GM23338 (cell line): ENCODE results near the gene HMOX2. TPM values are rescaled to one million over a fixed set of nuclear protein-coding genes. Genes with fewer than 3 reads are reported as not detected.

ENCODE experiments used
- ATAC-seq: fragments of 200-7000 bp; cut with Tn5 transposase; 3 replicates; pipeline ENCODE4 v1.9.1; 2020
- DNase-seq: peaks from one replicate; pipeline ENCODE4 v3.0.0-alpha.2; 2015; ENCODE audit warnings: low spot score
- H2AFZ ChIP-seq: fragments of 200-600 bp; sonication (generic); 2 replicates; pipeline ENCODE4 v1.8.0; 2016; ENCODE audit warnings: antibody characterized with exemption, mild to moderate bottlenecking, moderate library complexity
- H3F3A ChIP-seq: fragments of 200-600 bp; sonication (generic); replicated peaks from 2 replicates; pipeline ENCODE4 v1.8.0; 2017; ENCODE audit warnings: antibody characterized with exemption, mixed run types, low read depth
- H3K27ac ChIP-seq: fragments of 200-600 bp; sonication (generic); 2 replicates; pipeline ENCODE4 v1.6.1; 2016; ENCODE audit warnings: low read depth
- H3K27me3 ChIP-seq: fragments of 200-600 bp; sonication (generic); 2 replicates; pipeline ENCODE4 v1.8.0; 2016; ENCODE audit warnings: mild to moderate bottlenecking, mixed run types, moderate library complexity; ENCODE audit not compliant: insufficient read depth
- H3K36me3 ChIP-seq: fragments of 200-600 bp; sonication (generic); 2 replicates; pipeline ENCODE4 v1.8.0; 2016; ENCODE audit warnings: mild to moderate bottlenecking; ENCODE audit not compliant: insufficient read depth
- H3K4me1 ChIP-seq: fragments of 200-600 bp; sonication (generic); 2 replicates; pipeline ENCODE4 v1.8.0; 2016; ENCODE audit warnings: mild to moderate bottlenecking, moderate library complexity; ENCODE audit not compliant: insufficient read depth
- H3K4me2 ChIP-seq: fragments of 200-600 bp; sonication (generic); 2 replicates; pipeline ENCODE4 v1.7.1; 2017; ENCODE audit warnings: mixed run types
- H3K4me3 ChIP-seq: fragments of 200-600 bp; sonication (generic); 2 replicates; pipeline ENCODE4 v1.6.1; 2016; ENCODE audit warnings: mixed run types
- H3K79me2 ChIP-seq: fragments of 200-600 bp; sonication (generic); replicated peaks from 2 replicates; pipeline ENCODE4 v1.8.0; 2017; ENCODE audit warnings: mild to moderate bottlenecking; ENCODE audit not compliant: insufficient read depth
- H3K9me2 ChIP-seq: fragments of 200-600 bp; sonication (generic); 2 replicates; pipeline ENCODE4 v1.8.0; 2017; ENCODE audit not compliant: insufficient read depth
- H4K20me1 ChIP-seq: fragments of 200-600 bp; sonication (generic); replicated peaks from 2 replicates; pipeline ENCODE4 v1.8.0; 2017; ENCODE audit warnings: mild to moderate bottlenecking; ENCODE audit not compliant: insufficient read depth
- H3K27ac Mint-ChIP-seq: 2 replicates; pipeline ENCODE4 v1.8.0; 2020; ENCODE audit warnings: inconsistent platforms, mild to moderate bottlenecking, moderate library complexity, mixed read lengths
- H3K27me3 Mint-ChIP-seq: 3 replicates; pipeline ENCODE4 v1.8.0; 2022; ENCODE audit warnings: low read depth, mild to moderate bottlenecking, moderate library complexity, mixed read lengths, inconsistent platforms; ENCODE audit not compliant: insufficient read depth, poor library complexity
- H3K36me3 Mint-ChIP-seq: 3 replicates; pipeline ENCODE4 v1.8.0; 2021; ENCODE audit warnings: low read depth, mild to moderate bottlenecking, inconsistent platforms, moderate library complexity, mixed read lengths
- H3K4me1 Mint-ChIP-seq: 3 replicates; pipeline ENCODE4 v1.8.0; 2020; ENCODE audit warnings: mild to moderate bottlenecking, inconsistent platforms, mixed read lengths
- H3K4me3 Mint-ChIP-seq: 3 replicates; pipeline ENCODE4 v1.8.0; 2021; ENCODE audit warnings: moderate library complexity, mild to moderate bottlenecking, inconsistent platforms, mixed read lengths
- H3K9me3 Mint-ChIP-seq: 3 replicates; pipeline ENCODE4 v1.8.0; 2020; ENCODE audit warnings: moderate library complexity, mild to moderate bottlenecking, inconsistent platforms, mixed read lengths
- CREB1 ChIP-seq: fragments of 250-450 bp; sonication (Bioruptor Pico); IDR thresholded peaks from 2 replicates; pipeline ENCODE4 v1.5.0; 2020; ENCODE audit warnings: low read depth, mild to moderate bottlenecking, moderate library complexity
- CTCF ChIP-seq, 2 experiments: fragments of 200-600 bp in 1 of 2; sonication (generic) in 1 of 2; conservative IDR thresholded peaks; 2 replicates each; pipeline versions ENCODE4 v1.5.1 to v1.6.1; 2016 to 2017; ENCODE audit warnings: antibody characterized with exemption in 2 of 2, low read depth in 2 of 2, mild to moderate bottlenecking in 2 of 2, moderate library complexity in 1 of 2
- ETS1 ChIP-seq: IDR thresholded peaks from 2 replicates; pipeline ENCODE4 v1.6.1; 2016; ENCODE audit warnings: antibody characterized with exemption
- EZH2 ChIP-seq: fragments of 200-600 bp; sonication (generic); IDR thresholded peaks from one replicate; pipeline ENCODE4 v1.8.0; 2017; ENCODE audit warnings: antibody characterized with exemption, mild to moderate bottlenecking, low read depth; ENCODE audit not compliant: unreplicated experiment
- EZH2phosphoT487 ChIP-seq: fragments of 200-600 bp; sonication (generic); IDR thresholded peaks from one replicate; pipeline ENCODE4 v1.8.1; 2018; ENCODE audit warnings: antibody characterized with exemption; ENCODE audit not compliant: unreplicated experiment
- JUNB ChIP-seq: IDR thresholded peaks from one replicate; pipeline ENCODE4 v1.6.1; 2016; ENCODE audit warnings: antibody characterized with exemption; ENCODE audit not compliant: unreplicated experiment
- NANOG ChIP-seq: IDR thresholded peaks from 2 replicates; pipeline ENCODE4 v1.6.1; 2016; ENCODE audit warnings: antibody characterized with exemption, borderline replicate concordance
- POLR2AphosphoS5 ChIP-seq: IDR thresholded peaks from 2 replicates; pipeline ENCODE4 v1.6.1; 2016; ENCODE audit warnings: antibody characterized with exemption, low read depth
- REST ChIP-seq: IDR thresholded peaks from one replicate; pipeline ENCODE4 v1.6.1; 2018; ENCODE audit warnings: antibody characterized with exemption; ENCODE audit not compliant: unreplicated experiment
- STAT1 ChIP-seq: IDR thresholded peaks from one replicate; pipeline ENCODE4 v1.6.1; 2016; ENCODE audit warnings: antibody characterized with exemption; ENCODE audit not compliant: unreplicated experiment
- ZNF114 ChIP-seq: fragments of 250-450 bp; sonication (Bioruptor Pico); IDR thresholded peaks from 2 replicates; pipeline ENCODE4 v1.5.0; 2020; ENCODE audit warnings: mild to moderate bottlenecking, moderate library complexity
- ZNF331 ChIP-seq: fragments of 250-450 bp; sonication (Bioruptor Pico); IDR thresholded peaks from 2 replicates; pipeline ENCODE4 v1.5.0; 2020; ENCODE audit warnings: low read depth, mild to moderate bottlenecking, moderate library complexity
- ZNF462 ChIP-seq: fragments of 250-450 bp; sonication (Bioruptor Pico); IDR thresholded peaks from 2 replicates; pipeline ENCODE4 v1.5.0; 2020; ENCODE audit warnings: mild to moderate bottlenecking, moderate library complexity
- polyA plus RNA-seq: library from polyadenylated mRNA; unstranded; fragments of >200 nt; fragmentation: Nextera tagmentation; extraction: Ambion mirVana; gene quantifications from 2 replicates; pipeline ENCODE4 v1.2.1, GENCODE V29; 2016
- total RNA-seq: library from RNA; depleted of rRNA; stranded (reverse); fragments of >200 nt; shearing (Covaris generic); gene quantifications from 2 replicates; pipeline ENCODE4 v1.2.3, GENCODE V29; 2014

Gene HMOX2
- total and polyA plus RNA-seq, 2 experiments from 2014 or later = 33.0 to 38.1 TPM

GRCh38 chr16:4556580-4556979 is 80.4 kb downstream of the HMOX2 start:
- TF ChIP-seq EZH2phosphoT487 (no peak), ZNF462 (CRISPR knock-in tag) (no peak), ZNF114 (CRISPR knock-in tag) (no peak), STAT1 (no peak), NANOG (no peak), POLR2AphosphoS5 (no peak), JUNB (no peak), CTCF (conservative IDR thresholded peaks at IDR 0.05; ENCODE audit: low read depth in 2 of 2) (no peak), ZNF331 (CRISPR knock-in tag) (no peak), REST (no peak), CREB1 (CRISPR knock-in tag) (no peak), ETS1 (no peak), EZH2 (no peak)
- Histone ChIP-seq H3F3A (no peaks in the 10 kb centered on the region), H3K27ac (no peak overlapping the region), H3K79me2 (no peaks in the 10 kb centered on the region), H4K20me1 (no peaks in the 10 kb centered on the region), H3K36me3 (no peaks in the 10 kb centered on the region), H3K4me2 (no peak overlapping the region), H3K4me3 (no peak overlapping the region), H3K9me2 (no peaks in the 10 kb centered on the region), H3K4me1 (no peaks in the 10 kb centered on the region), H3K27me3 (no peaks in the 10 kb centered on the region), H2AFZ (no peak overlapping the region)
- H3K27me3 Mint-ChIP-seq = peaks cover 4% of the 10 kb centered on the region
- no peaks in the 10 kb centered on the region for H3K36me3 Mint-ChIP-seq
- DNase-seq (no peak), ATAC-seq (no peak)
- no peak overlapping the region for H3K4me3 Mint-ChIP-seq
- no peak overlapping the region for H3K27ac Mint-ChIP-seq
- no peaks in the 10 kb centered on the region; the same call in 2 of the 3 replicates for H3K9me3 Mint-ChIP-seq
- H3K4me1 Mint-ChIP-seq = peaks cover under 1% of the 10 kb centered on the region; the same call in 1 of the 3 replicates
